Superior temporal gyrus (tissue), 1 donor: ENCODE measurements around the gene ZCCHC14.
A peak's percentile ranks its signal among the peaks of the same experiment; 100 is the strongest.
"Not testable (repeated sequence)": the region's sequence is repeated elsewhere in the genome, so short reads cannot be mapped to it uniquely, and the experiment has no call there.

Source experiments
- DNase-seq: peaks from one replicate; pipeline ENCODE4 v3.0.0-alpha.2; 2016; ENCODE audit errors: extremely low spot score

The ZCCHC14 gene

DNA sequence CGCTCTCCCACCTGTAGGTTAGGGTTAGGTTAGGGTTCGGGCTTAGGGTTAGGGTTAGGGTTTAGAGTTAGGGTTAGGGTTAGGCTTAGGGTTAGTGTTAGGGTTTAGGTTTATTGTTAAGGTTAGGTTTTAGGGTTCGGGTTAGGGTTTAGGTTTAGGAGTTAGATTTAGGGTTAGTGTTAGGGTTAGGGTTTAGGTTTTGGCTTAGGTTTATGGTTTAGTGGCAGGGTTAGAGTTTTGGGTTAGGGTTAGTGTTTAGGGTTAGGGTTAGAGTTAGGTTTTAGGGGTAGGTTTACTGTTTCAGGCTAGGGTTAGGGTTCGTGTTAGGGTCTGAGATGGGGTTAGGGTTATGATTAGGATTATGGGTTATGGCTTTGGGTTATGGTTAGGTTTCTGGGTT, 31.6 kb upstream of the ZCCHC14 start:
- DNase-seq = no peak

GRCh38 chr16:87523605-87524004, 30.8 kb upstream of the ZCCHC14 start:
- not testable (repeated sequence) for DNase-seq

GRCh38 chr16:87521764-87522163, 28.9 kb upstream of the ZCCHC14 start:
- DNase-seq = not testable (repeated sequence)

DNA sequence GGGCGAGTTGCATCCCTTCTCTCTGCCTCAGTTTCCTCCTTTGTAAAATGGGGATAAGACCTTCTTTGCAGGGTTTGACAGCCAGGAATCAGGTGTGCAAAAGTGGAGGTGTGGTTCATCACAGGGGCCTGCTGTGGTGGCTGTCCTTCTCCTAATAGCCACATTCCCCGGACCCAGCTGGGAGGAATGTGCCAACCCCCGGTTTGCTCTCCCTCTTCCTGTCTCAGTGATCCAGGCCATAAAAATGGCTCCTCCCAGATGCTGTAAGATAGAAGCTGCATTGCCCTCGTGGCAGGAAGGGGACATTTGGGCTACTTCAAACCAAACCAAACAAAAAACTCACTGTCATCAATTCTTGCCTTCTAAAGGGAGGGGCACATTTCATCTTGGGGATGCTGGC, 26.3 kb upstream of the ZCCHC14 start:
- DNase-seq = not testable (repeated sequence)

GRCh38 chr16:87518430-87519051, 25.7 kb upstream of the ZCCHC14 start:
- not testable (repeated sequence) for DNase-seq

- peak; percentile 39 for DNase-seq
Observed at GRCh38 chr16:87517610-87518429, 25.0 kb upstream of the ZCCHC14 start.

DNA sequence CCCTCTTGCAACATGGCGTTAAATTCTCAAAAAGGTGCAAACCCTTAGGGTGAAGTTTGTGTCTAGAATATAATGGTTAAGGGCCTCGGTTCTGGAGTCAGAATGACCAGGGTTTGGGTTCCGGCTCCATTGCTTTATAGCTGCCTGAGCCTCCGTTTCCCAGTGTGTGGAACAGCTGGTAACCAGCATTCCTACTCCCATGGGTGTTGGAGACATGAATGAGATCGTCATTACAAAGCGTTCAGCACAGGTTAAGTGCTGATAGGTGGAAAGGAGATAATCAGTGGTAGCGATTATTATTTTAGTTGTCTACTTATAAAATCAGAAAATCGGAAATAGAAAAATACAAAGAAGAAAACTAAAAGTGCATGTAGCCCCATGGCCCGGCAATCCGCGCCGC, 23.5 kb upstream of the ZCCHC14 start:
- DNase-seq = no peak

DNA sequence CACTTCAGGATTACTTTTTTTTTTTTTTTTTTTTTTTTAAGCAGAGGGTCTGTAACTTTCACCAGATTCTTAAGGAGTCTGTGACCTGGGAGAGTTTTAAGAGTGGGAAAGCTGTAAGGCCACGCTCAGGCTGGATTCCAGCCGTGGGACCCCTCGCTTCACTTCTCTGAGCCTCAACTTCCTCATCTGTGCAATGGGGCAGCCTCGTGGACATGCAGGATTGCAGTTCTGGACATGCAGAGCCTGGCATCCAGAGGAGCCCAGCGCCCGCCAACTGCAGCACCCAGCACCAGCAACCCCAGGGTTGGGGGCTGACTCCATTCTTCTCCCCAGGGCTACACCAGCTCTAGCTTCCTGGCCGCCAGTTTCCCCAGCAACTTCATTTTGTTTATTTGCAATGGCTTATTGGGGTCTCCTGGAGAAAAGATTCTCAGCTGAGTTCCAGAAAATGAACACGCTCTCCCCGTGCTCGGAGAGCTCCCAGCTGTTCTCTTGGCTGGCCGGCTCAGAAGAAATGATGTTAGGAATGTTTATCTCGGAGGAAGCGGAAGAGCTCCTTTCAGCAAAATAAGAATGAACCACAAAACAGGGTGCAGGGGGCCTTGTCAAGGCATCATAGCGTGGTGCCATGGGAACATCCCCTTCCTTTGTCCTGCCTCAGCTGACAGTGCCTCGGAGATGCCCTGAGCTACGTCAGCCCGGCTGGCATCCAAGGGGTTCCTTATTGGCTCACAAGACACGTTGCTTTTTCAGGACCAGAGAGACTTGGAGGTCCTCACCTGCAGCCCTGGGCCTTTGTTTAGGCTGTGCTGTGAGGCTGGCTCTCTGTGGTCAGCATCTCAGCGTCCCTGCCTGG, 22.9 kb upstream of the ZCCHC14 start:
- DNase-seq = no peak

GRCh38 chr16:87509778-87510177, 17.0 kb upstream of the ZCCHC14 start:
- DNase-seq = not testable (repeated sequence)

- no peak for DNase-seq
Observed at GRCh38 chr16:87507351-87508069, 14.7 kb upstream of the ZCCHC14 start.

DNA sequence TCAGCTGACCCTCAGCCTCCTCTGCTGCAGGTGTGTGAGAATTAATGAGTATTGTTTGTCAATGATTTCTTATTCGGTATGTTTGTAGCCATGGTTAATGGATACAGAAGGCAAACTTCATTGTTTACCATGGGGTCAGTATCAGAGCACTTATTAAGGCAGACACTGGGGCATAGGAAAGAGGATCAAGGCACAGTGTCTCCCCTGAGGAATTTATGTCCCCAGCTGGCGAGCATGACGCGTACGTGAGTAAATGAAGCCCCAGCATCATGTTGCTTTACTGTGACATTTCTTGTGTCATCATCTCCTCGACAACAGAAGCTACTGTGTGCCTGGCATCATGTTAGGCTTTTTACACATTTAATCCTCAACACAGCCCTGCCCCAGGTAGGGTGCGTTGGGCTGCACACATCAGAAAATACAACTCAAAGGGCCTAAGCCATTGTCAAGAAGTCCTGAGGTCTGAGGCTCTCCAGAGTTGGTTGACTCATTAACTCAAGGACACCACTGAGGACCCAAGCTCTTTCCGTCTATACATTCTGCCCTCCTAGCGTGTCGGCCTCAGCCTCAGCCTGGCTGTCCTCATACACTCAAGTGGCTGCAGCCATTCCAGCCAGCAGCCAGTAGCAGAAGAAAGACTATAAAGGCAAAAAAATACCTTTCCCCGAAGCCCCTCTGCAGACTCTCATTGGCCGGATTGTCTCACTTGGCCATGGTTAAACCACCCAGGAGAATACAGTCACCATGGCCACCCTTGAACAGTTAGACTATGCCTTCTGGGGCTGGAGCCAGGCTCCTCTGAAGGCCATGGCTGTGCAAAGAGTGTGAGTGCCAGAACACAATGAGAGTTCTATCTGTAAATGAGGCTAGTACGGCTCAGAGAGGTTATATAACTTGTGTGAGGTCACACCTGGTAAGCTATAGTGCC, 13.9 kb upstream of the ZCCHC14 start:
- DNase-seq = no peak

DNA sequence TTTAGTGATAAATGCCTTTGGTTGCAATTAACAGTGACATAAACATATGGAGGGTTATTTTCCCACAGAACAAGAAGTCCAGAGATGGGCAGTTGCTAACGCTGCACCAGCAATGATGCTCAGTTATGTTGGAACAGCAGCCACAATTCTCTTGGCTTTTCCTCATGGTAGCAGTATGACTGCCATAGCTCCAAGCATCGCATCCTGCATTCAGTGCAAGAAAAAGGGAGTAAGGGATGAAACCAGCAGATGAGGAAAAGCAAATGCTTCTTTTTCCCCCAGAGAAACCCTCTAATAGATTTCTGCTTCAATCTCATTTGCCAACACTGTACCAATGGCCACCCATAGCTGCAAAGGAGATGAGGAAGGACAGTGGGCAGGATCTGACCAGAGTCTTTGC, 13.0 kb upstream of the ZCCHC14 start:
- no peak for DNase-seq

DNA sequence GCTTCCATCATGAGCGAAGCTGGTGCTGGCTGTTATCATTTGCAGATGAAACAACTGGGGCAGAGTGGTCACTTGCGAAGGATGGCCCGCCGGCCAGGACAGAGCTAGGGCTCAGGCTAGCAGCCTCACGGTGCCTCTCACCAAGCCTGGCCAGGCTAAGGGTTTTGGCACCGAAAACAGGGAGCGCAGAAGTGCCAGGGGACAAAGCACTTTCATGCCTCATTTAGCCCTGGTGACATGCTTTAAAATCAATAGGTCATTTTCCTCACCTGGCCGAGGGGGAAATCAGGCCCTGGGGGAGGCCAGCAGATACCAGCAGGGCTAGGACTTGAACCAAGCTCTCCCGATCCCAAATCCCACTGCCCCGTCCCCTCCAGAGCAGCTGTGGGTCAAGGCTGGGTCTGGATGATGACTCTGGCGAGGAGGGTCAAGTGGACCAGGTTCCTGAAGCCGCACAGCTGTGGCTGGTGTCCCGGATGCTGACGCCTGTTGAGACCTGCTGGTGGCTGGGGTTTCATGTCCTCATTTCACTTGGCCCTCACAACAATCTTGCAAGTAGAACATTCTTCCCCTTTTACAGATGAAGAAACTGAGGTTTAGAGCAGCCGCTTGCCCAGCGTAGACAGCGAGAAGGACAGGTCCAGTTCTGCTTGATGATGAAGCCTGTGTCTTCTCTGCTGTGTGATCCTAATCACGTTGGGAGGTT, 10.6 kb upstream of the ZCCHC14 start:
- DNase-seq = not testable (repeated sequence)

GRCh38 chr16:87502308-87502969, 9.6 kb upstream of the ZCCHC14 start:
- no peak for DNase-seq

- DNase-seq = no peak
Observed at GRCh38 chr16:87501117-87501516, 8.3 kb upstream of the ZCCHC14 start.

GRCh38 chr16:87499189-87499486, 6.3 kb upstream of the ZCCHC14 start:
- no peak for DNase-seq

GRCh38 chr16:87498324-87499188, 5.7 kb upstream of the ZCCHC14 start:
- no peak for DNase-seq

DNA sequence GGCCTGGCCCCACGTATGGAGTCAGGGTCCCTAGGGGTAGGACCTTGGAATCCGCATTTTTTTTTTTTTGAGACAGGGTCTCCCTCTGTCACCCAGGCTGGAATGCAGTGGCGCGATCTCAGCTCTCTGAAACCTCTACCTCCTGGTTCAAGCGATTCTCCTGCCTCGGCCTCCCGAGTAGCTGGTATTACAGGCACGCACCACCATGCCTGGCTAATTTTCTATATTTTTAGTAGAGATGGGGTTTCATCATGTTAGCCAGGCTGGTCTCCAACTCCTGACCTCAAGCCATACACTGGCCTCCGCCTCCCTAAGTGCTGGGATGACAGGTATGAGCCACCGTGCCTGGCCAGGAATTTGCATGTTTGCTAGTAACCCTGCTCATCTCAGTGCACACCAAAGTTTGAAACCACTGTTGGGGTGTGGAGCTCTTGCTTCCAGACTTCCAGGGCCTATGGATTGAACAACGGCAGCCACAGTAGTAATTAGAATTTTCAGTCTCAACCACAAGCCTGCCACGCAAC, 5.0 kb upstream of the ZCCHC14 start:
- DNase-seq = not testable (repeated sequence)
